ENCODE measurements around the gene NELFB.

GRCh38 chr9:137218212-137218753 lies 36.8 kb upstream of the NELFB start:
- TF ChIP-seq CTCF (IDR thresholded peaks at IDR 0.05 in 2 of 3, conservative IDR thresholded peaks at IDR 0.05 in 1 of 3; ENCODE audit: insufficient read depth in 2 of 3, low read depth in 1 of 3, low read length in 3 of 3) (no peak), HMGXB4 (CRISPR knock-in tag; IDR thresholded peaks at IDR 0.05) (0 out of 2 replicates have a peak, but pooled peaks have one; percentile 47), THRB (CRISPR knock-in tag; conservative IDR thresholded peaks at IDR 0.05) (no peak), ZNF584 (CRISPR knock-in tag; IDR thresholded peaks at IDR 0.05; ENCODE audit: low read depth) (no peak), KDM1A (IDR thresholded peaks at IDR 0.05) (no peak)
